HepG2 (cell line): ENCODE results near the gene TCF7L2. TPM values are rescaled to one million over a fixed set of nuclear protein-coding genes. Genes with fewer than 3 reads are reported as not detected.

Experiments used
- AHDC1 ChIP-seq: sonication (generic); formaldehyde crosslinking; IDR thresholded peaks from 2 replicates; pipeline ENCODE4 v1.5.1; 2020; ENCODE audit warnings: mild to moderate bottlenecking, missing genetic modification reagents, borderline replicate concordance
- BCL6 ChIP-seq: IDR thresholded peaks from 2 replicates; pipeline ENCODE4 v1.6.1; 2016; ENCODE audit warnings: missing genetic modification reagents, missing compliant biosample characterization
- CERS6 ChIP-seq: sonication (generic); formaldehyde crosslinking; IDR thresholded peaks from 2 replicates; pipeline ENCODE4 v1.5.0; 2020; ENCODE audit warnings: missing genetic modification reagents
- FOXO1 ChIP-seq: sonication (generic); formaldehyde crosslinking; IDR thresholded peaks from 2 replicates; pipeline ENCODE4 v1.4.0; 2020; ENCODE audit warnings: missing genetic modification reagents
- GATAD2A ChIP-seq: IDR thresholded peaks from 2 replicates; pipeline ENCODE4 v1.6.1; 2016
- KMT2A ChIP-seq: sonication (generic); formaldehyde crosslinking; IDR thresholded peaks from 2 replicates; pipeline ENCODE4 v1.4.0; 2020; ENCODE audit warnings: missing genetic modification reagents
- NFAT5 ChIP-seq: sonication (generic); formaldehyde crosslinking; IDR thresholded peaks from 2 replicates; pipeline ENCODE4 v1.4.0; 2020; ENCODE audit warnings: missing genetic modification reagents
- PATZ1 ChIP-seq: sonication (generic); formaldehyde crosslinking; IDR thresholded peaks from 2 replicates; pipeline ENCODE4 v1.4.0; 2020; ENCODE audit warnings: missing genetic modification reagents
- POGZ ChIP-seq: sonication (generic); formaldehyde crosslinking; IDR thresholded peaks from 2 replicates; pipeline ENCODE4 v1.4.0; 2020; ENCODE audit warnings: mild to moderate bottlenecking, missing genetic modification reagents
- RXRA ChIP-seq: sonication (generic); formaldehyde crosslinking; IDR thresholded peaks from 2 replicates; pipeline ENCODE4 v1.5.1; 2020; ENCODE audit warnings: missing genetic modification reagents
- SAP130 ChIP-seq: IDR thresholded peaks from 2 replicates; pipeline ENCODE4 v1.6.1; 2016; ENCODE audit warnings: low read depth
- SOX13 ChIP-seq, 3 experiments: fragments of 450-650 bp in 1 of 3; sonication (generic) in 1 of 3; formaldehyde crosslinking in 1 of 3; IDR thresholded peaks in 2 of 3; conservative IDR thresholded peaks in 1 of 3; 2 replicates each; pipeline versions ENCODE4 v1.5.0 to v1.6.1; 2016 to 2020; ENCODE audit warnings: antibody characterized with exemption in 1 of 3, mild to moderate bottlenecking in 1 of 3, missing compliant biosample characterization in 1 of 3, missing genetic modification reagents in 1 of 3, moderate library complexity in 1 of 3
- TBX2 ChIP-seq: sonication (generic); formaldehyde crosslinking; IDR thresholded peaks from 2 replicates; pipeline ENCODE4 v1.5.0; 2020; ENCODE audit warnings: missing genetic modification reagents, mild to moderate bottlenecking, borderline replicate concordance
- ZBTB38 ChIP-seq: sonication (generic); formaldehyde crosslinking; IDR thresholded peaks from 2 replicates; pipeline ENCODE4 v1.5.1; 2020; ENCODE audit warnings: mild to moderate bottlenecking, missing genetic modification reagents
- polyA plus RNA-seq, 8 experiments: library from polyadenylated mRNA; depleted of rRNA in 3 of 8; stranded (reverse) in 7 of 8; unstranded in 1 of 8; fragments of >200 nt; fragmentation: Illumina TruSeq in 4 of 8; extraction: Trizol in 4 of 8; gene quantifications; 2 replicates each; pipeline versions ENCODE4 v1.2.1 to v1.2.3, GENCODE V29; 2011 to 2016; ENCODE audit warnings: low read depth in 4 of 8, missing spikeins in 1 of 8, mixed read lengths in 1 of 8; ENCODE audit not compliant: insufficient read depth in 1 of 8
- total RNA-seq, 5 experiments: library from RNA; depleted of rRNA; stranded (reverse); fragments of >200 nt; fragmentation: Illumina TruSeq; extraction: Trizol; gene quantifications; 2 replicates each; pipeline ENCODE4 v1.2.3, GENCODE V29; 2016; ENCODE audit warnings: low read depth in 1 of 5

The TCF7L2 gene
- total and polyA plus RNA-seq, 2 of the 13 experiments (the other 11 are each of a cell fraction or from before 2014, with no cell fraction given), result 3.9 to 13.7 TPM

GRCh38 chr10:113058523-113059370 is 108.7 kb downstream of the TCF7L2 start (continued):
- TF ChIP-seq AHDC1 (CRISPR knock-in tag) (0 out of 2 replicates have a peak, but pooled peaks have one; percentile 8), FOXO1 (no peak), ZBTB38 (0 out of 2 replicates have a peak, but pooled peaks have one; percentile 34), TBX2 (CRISPR knock-in tag) (peak; percentile 67; the same call in 1 of the 2 replicates), RXRA (no peak), NFAT5 (CRISPR knock-in tag) (no peak), SOX13 (IDR thresholded peaks at IDR 0.05) (no peak), SOX13 (CRISPR knock-in tag; conservative IDR thresholded peaks at IDR 0.05 in 1 of 2, IDR thresholded peaks at IDR 0.05 in 1 of 2) (peak in 1 of 2 experiments; percentile 16; a peak in 1 of 4 replicates), CERS6 (CRISPR knock-in tag) (no peak), SAP130 (peak; percentile 31; the same call in 1 of the 2 replicates), PATZ1 (CRISPR knock-in tag) (0 out of 2 replicates have a peak, but pooled peaks have one; percentile 10), GATAD2A (peak; percentile 46; the same call in 1 of the 2 replicates), BCL6 (CRISPR knock-in tag) (0 out of 2 replicates have a peak, but pooled peaks have one; percentile 16), KMT2A (peak; percentile 46; the same call in 1 of the 2 replicates), POGZ (CRISPR knock-in tag) (no peak)
